Chondrocyte (in vitro differentiated cells): ENCODE results near the gene BRINP2. TPM values are rescaled to one million over a fixed set of nuclear protein-coding genes. Genes with fewer than 3 reads are reported as not detected.

ENCODE experiments used
- DNase-seq: peaks from one replicate; pipeline ENCODE4 v3.0.0; 2021; ENCODE audit warnings: mixed read lengths, low spot score
- H3K27ac Mint-ChIP-seq: one replicate; pipeline ENCODE4 v1.8.0; 2021; ENCODE audit warnings: mild to moderate bottlenecking, moderate library complexity, mixed read lengths; ENCODE audit not compliant: unreplicated experiment
- H3K27me3 Mint-ChIP-seq: 2 replicates; pipeline ENCODE4 v1.8.0; 2021; ENCODE audit warnings: low read depth, mixed read lengths
- H3K36me3 Mint-ChIP-seq: 2 replicates; pipeline ENCODE4 v1.8.0; 2021; ENCODE audit warnings: low read depth, mixed read lengths
- H3K4me1 Mint-ChIP-seq: 2 replicates; pipeline ENCODE4 v1.8.0; 2021; ENCODE audit warnings: low read depth, mild to moderate bottlenecking, mixed read lengths
- H3K4me3 Mint-ChIP-seq: one replicate; pipeline ENCODE4 v1.8.0; 2021; ENCODE audit warnings: mild to moderate bottlenecking, moderate library complexity, mixed read lengths; ENCODE audit not compliant: unreplicated experiment
- H3K9me3 Mint-ChIP-seq: 2 replicates; pipeline ENCODE4 v1.8.0; 2021; ENCODE audit warnings: low read depth, mixed read lengths
- CTCF ChIP-seq: fragments of 200-600 bp; sonication (generic); IDR thresholded peaks from 2 replicates; pipeline ENCODE4 v1.5.0; 2021; ENCODE audit warnings: antibody characterized with exemption, mild to moderate bottlenecking, moderate library complexity
- total RNA-seq: library from RNA; stranded (reverse); gene quantifications from 3 replicates; pipeline ENCODE4 v1.2.1, GENCODE V29; 2021

BRINP2 gene
- total RNA-seq, 1 donor from 2014 or later = not detected

GRCh38 chr1:177287994-177288393 is 117.2 kb downstream of the BRINP2 start:
- peaks cover 44% of the 10 kb centered on the region for H3K27me3 Mint-ChIP-seq
- H3K4me1 Mint-ChIP-seq = no peaks in the 10 kb centered on the region
- no peak for DNase-seq
- H3K36me3 Mint-ChIP-seq = peaks cover 2% of the 10 kb centered on the region
- no peak for TF ChIP-seq CTCF
- no peaks in the 10 kb centered on the region for H3K9me3 Mint-ChIP-seq
- no peak overlapping the region for H3K4me3 Mint-ChIP-seq
- H3K27ac Mint-ChIP-seq = no peak overlapping the region

GRCh38 chr1:177289532-177289931 is 118.8 kb downstream of the BRINP2 start:
- Mint-ChIP-seq H3K36me3 (no peaks in the 10 kb centered on the region), H3K27ac (no peak overlapping the region), H3K27me3 (peaks cover 36% of the 10 kb centered on the region), H3K4me3 (no peak overlapping the region), H3K4me1 (no peaks in the 10 kb centered on the region), H3K9me3 (peaks cover 5% of the 10 kb centered on the region)
- TF ChIP-seq CTCF = no peak
- no peak for DNase-seq

- no peaks in the 10 kb centered on the region for H3K36me3 Mint-ChIP-seq
- no peak overlapping the region for H3K4me3 Mint-ChIP-seq
- peaks cover 10% of the 10 kb centered on the region for H3K4me1 Mint-ChIP-seq
- H3K27me3 Mint-ChIP-seq = peaks cover 28% of the 10 kb centered on the region
- H3K27ac Mint-ChIP-seq = no peak overlapping the region
- DNase-seq = no peak
- peaks cover 15% of the 10 kb centered on the region for H3K9me3 Mint-ChIP-seq
- TF ChIP-seq CTCF = no peak
Observed at GRCh38 chr1:177300431-177300830, 129.7 kb downstream of the BRINP2 start.

GRCh38 chr1:177301425-177302124 is 130.8 kb downstream of the BRINP2 start:
- no peak for TF ChIP-seq CTCF
- Mint-ChIP-seq H3K27ac (no peak overlapping the region), H3K27me3 (peaks cover 34% of the 10 kb centered on the region), H3K4me1 (peaks cover 10% of the 10 kb centered on the region), H3K9me3 (peaks cover 6% of the 10 kb centered on the region), H3K4me3 (no peak overlapping the region), H3K36me3 (no peaks in the 10 kb centered on the region)
- no peak for DNase-seq

DNA sequence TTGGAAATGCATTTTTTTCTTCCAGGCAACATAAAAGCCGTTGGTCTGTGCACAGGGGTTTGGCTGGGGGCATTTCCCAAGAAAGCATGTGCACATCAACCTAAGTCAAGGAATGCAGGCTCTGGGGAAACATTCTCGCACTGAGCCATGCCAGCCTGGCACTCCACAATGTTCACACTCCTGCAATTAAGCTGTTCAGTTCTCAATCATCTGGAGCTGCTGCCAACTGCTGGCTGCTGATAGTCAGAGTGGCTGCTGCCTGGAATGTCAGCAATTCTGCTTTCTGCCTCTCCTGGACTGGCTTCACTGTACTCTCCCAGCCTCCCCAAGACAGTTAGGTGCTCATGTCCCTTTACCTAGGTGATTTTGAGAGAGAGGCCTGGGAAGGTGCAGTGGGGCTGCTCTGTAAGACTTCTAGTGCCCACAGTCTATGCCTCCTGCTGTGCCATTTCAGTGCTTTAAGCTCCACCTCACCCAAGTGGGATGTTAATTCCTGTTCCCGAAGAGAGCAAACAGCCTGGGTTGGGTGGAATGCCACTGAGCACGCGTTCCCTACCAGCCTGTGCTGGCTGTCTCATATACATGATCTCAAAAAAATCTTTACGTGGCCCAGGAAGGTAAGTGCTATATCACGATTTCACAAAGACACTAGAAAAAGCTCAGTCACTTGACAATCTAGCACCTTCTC is 131.7 kb downstream of the BRINP2 start:
- no peak for DNase-seq
- Mint-ChIP-seq H3K27me3 (peaks cover 30% of the 10 kb centered on the region), H3K27ac (no peak overlapping the region)

More for the DNA sequence above, 131.7 kb downstream of the BRINP2 start:
- no peaks in the 10 kb centered on the region for H3K9me3 Mint-ChIP-seq
- TF ChIP-seq CTCF = no peak
- peaks cover 10% of the 10 kb centered on the region for H3K4me1 Mint-ChIP-seq
- no peak overlapping the region for H3K4me3 Mint-ChIP-seq
- no peaks in the 10 kb centered on the region for H3K36me3 Mint-ChIP-seq
